ENCODE measurements around the gene PAX7. TPM values are rescaled to one million over a fixed set of nuclear protein-coding genes. Genes with fewer than 3 reads are reported as not detected.
A peak's percentile ranks its signal among the peaks of the same experiment; 100 is the strongest.

PAX7 gene
- total RNA-seq, 2 donors from 2014 or later = not detected

- DNase-seq (ENCODE audit: low spot score) = no peak
- no peak for TF ChIP-seq CTCF (IDR thresholded peaks at IDR 0.05)
- no peak for ATAC-seq (ENCODE audit: insufficient number of reproducible peaks, low FRiP score, low read depth)
- H3K9me3 ChIP-seq = no peaks in the 10 kb centered on the region
- H3K27ac ChIP-seq = no peak overlapping the region
- H3K36me3 ChIP-seq = no peaks in the 10 kb centered on the region
- peaks cover 6 to 14% of the 10 kb centered on the region in 2 donors for H3K4me1 ChIP-seq (ENCODE audit: control insufficient read depth in 1 of 2, low read depth in 2 of 2)
- no peaks in the 10 kb centered on the region for H3K27me3 ChIP-seq (replicated peaks; ENCODE audit: insufficient read depth)
- H3K4me3 ChIP-seq = no peak overlapping the region
Observed at GRCh38 chr1:18628511-18628910, 2.1 kb upstream of the PAX7 start.

GRCh38 chr1:18629659-18630510, 761 bp upstream of the PAX7 start:
- H3K9me3 ChIP-seq = no peaks in the 10 kb centered on the region
- peaks cover 6 to 14% of the 10 kb centered on the region in 2 donors for H3K4me1 ChIP-seq (ENCODE audit: control insufficient read depth in 1 of 2, low read depth in 2 of 2)
- H3K27me3 ChIP-seq (replicated peaks; ENCODE audit: insufficient read depth) = peaks cover 7% of the 10 kb centered on the region
- ATAC-seq (ENCODE audit: insufficient number of reproducible peaks, low FRiP score, low read depth) = no peak
- no peak for DNase-seq (ENCODE audit: low spot score)
- no peak for TF ChIP-seq CTCF (IDR thresholded peaks at IDR 0.05)
- H3K27ac ChIP-seq = no peak overlapping the region
- no peaks in the 10 kb centered on the region for H3K36me3 ChIP-seq
- no peak overlapping the region for H3K4me3 ChIP-seq

- ATAC-seq (ENCODE audit: insufficient number of reproducible peaks, low FRiP score, low read depth) = no peak
- TF ChIP-seq CTCF (IDR thresholded peaks at IDR 0.05) = no peak
- H3K4me3 ChIP-seq = peak overlapping the region; percentile 33
Observed at GRCh38 chr1:18631496-18632217, 1.0 kb downstream of the PAX7 start.

GRCh38 chr1:18632218-18632588, 1.6 kb downstream of the PAX7 start:
- Histone ChIP-seq H3K4me1 (ENCODE audit: control insufficient read depth in 1 of 2, low read depth in 2 of 2) (peaks cover 6 to 14% of the 10 kb centered on the region in 2 donors), H3K36me3 (no peaks in the 10 kb centered on the region), H3K27me3 (replicated peaks; ENCODE audit: insufficient read depth) (peaks cover 7% of the 10 kb centered on the region), H3K4me3 (no peak overlapping the region), H3K9me3 (no peaks in the 10 kb centered on the region), H3K27ac (no peak overlapping the region)
- no peak for DNase-seq (ENCODE audit: low spot score)
- no peak for ATAC-seq (ENCODE audit: insufficient number of reproducible peaks, low FRiP score, low read depth)
- no peak for TF ChIP-seq CTCF (IDR thresholded peaks at IDR 0.05)

More at GRCh38 chr1:18631496-18632217, 1.0 kb downstream of the PAX7 start:
- DNase-seq (ENCODE audit: low spot score) = no peak
- Histone ChIP-seq H3K9me3 (no peaks in the 10 kb centered on the region), H3K4me1 (ENCODE audit: control insufficient read depth in 1 of 2, low read depth in 2 of 2) (peaks cover 6 to 14% of the 10 kb centered on the region in 2 donors), H3K27ac (no peak overlapping the region), H3K27me3 (replicated peaks; ENCODE audit: insufficient read depth) (peaks cover 7% of the 10 kb centered on the region), H3K36me3 (no peaks in the 10 kb centered on the region)

- H3K27me3 ChIP-seq (replicated peaks; ENCODE audit: insufficient read depth) = peaks cover 7% of the 10 kb centered on the region
- peaks cover 6 to 14% of the 10 kb centered on the region in 2 donors for H3K4me1 ChIP-seq (ENCODE audit: control insufficient read depth in 1 of 2, low read depth in 2 of 2)
- H3K4me3 ChIP-seq = no peak overlapping the region
- H3K36me3 ChIP-seq = no peaks in the 10 kb centered on the region
- DNase-seq (ENCODE audit: low spot score) = no peak
- no peak overlapping the region for H3K27ac ChIP-seq
- TF ChIP-seq CTCF (IDR thresholded peaks at IDR 0.05) = no peak
- H3K9me3 ChIP-seq = no peaks in the 10 kb centered on the region
- no peak for ATAC-seq (ENCODE audit: insufficient number of reproducible peaks, low FRiP score, low read depth)
Observed at GRCh38 chr1:18632783-18633421, 2.3 kb downstream of the PAX7 start.
